ENCODE measurements around the gene CCDC175.

CCDC175 gene

GRCh38 chr14:59534361-59534987 lies 42.1 kb downstream of the CCDC175 start:
- no peaks in the 10 kb centered on the region for H3K9me3 ChIP-seq (ENCODE audit: low read depth, low read length)
- no peak overlapping the region for H3K27ac ChIP-seq
- no peak overlapping the region for H3K9ac ChIP-seq (ENCODE audit: insufficient read length)
- no peak for TF ChIP-seq EZH2 (IDR thresholded peaks at IDR 0.05)
- TF ChIP-seq FOXP2 (optimal IDR thresholded peaks at IDR 0.05; ENCODE audit: control extremely low read depth, extremely low read length, insufficient read depth), result no peak
- no peak for TF ChIP-seq POLR2AphosphoS5 (IDR thresholded peaks at IDR 0.05; ENCODE audit: borderline replicate concordance, low read depth, low read length)
- H3K4me3 ChIP-seq, result no peak overlapping the region
- no peaks in the 10 kb centered on the region for H3K36me3 ChIP-seq (ENCODE audit: insufficient read depth, low read length)
- no peak for DNase-seq (ENCODE audit: low read depth, low spot score)

GRCh38 chr14:59532419-59532818 lies 44.2 kb downstream of the CCDC175 start:
- H3K9me3 ChIP-seq (ENCODE audit: low read depth, low read length), result no peaks in the 10 kb centered on the region
- H3K36me3 ChIP-seq (ENCODE audit: insufficient read depth, low read length), result no peaks in the 10 kb centered on the region
- no peak overlapping the region for H3K9ac ChIP-seq (ENCODE audit: insufficient read length)
- no peak overlapping the region for H3K27ac ChIP-seq
- H3K4me3 ChIP-seq, result no peak overlapping the region
- DNase-seq (ENCODE audit: low read depth, low spot score), result no peak
- no peak for TF ChIP-seq POLR2AphosphoS5 (IDR thresholded peaks at IDR 0.05; ENCODE audit: borderline replicate concordance, low read depth, low read length)
- TF ChIP-seq EZH2 (IDR thresholded peaks at IDR 0.05), result no peak
- no peak for TF ChIP-seq FOXP2 (optimal IDR thresholded peaks at IDR 0.05; ENCODE audit: control extremely low read depth, extremely low read length, insufficient read depth)

GRCh38 chr14:59530349-59530748 lies 46.3 kb downstream of the CCDC175 start:
- Histone ChIP-seq H3K36me3 (ENCODE audit: insufficient read depth, low read length) (no peaks in the 10 kb centered on the region), H3K9ac (ENCODE audit: insufficient read length) (no peak overlapping the region), H3K27ac (no peak overlapping the region), H3K9me3 (ENCODE audit: low read depth, low read length) (no peaks in the 10 kb centered on the region), H3K4me3 (no peak overlapping the region)
- no peak for DNase-seq (ENCODE audit: low read depth, low spot score)
- TF ChIP-seq FOXP2 (optimal IDR thresholded peaks at IDR 0.05; ENCODE audit: control extremely low read depth, extremely low read length, insufficient read depth), result no peak
- TF ChIP-seq POLR2AphosphoS5 (IDR thresholded peaks at IDR 0.05; ENCODE audit: borderline replicate concordance, low read depth, low read length), result no peak
- TF ChIP-seq EZH2 (IDR thresholded peaks at IDR 0.05), result no peak

GRCh38 chr14:59529189-59529588 lies 47.4 kb downstream of the CCDC175 start:
- H3K36me3 ChIP-seq (ENCODE audit: insufficient read depth, low read length), result no peaks in the 10 kb centered on the region
- no peak overlapping the region for H3K4me3 ChIP-seq
- no peak for DNase-seq (ENCODE audit: low read depth, low spot score)

GRCh38 chr14:59520224-59520623 lies 56.4 kb downstream of the CCDC175 start:
- H3K9ac ChIP-seq (ENCODE audit: insufficient read length), result no peak overlapping the region

More at GRCh38 chr14:59529189-59529588, 47.4 kb downstream of the CCDC175 start:
- H3K9me3 ChIP-seq (ENCODE audit: low read depth, low read length), result no peaks in the 10 kb centered on the region
- H3K27ac ChIP-seq, result no peak overlapping the region
- TF ChIP-seq FOXP2 (optimal IDR thresholded peaks at IDR 0.05; ENCODE audit: control extremely low read depth, extremely low read length, insufficient read depth) (no peak), EZH2 (IDR thresholded peaks at IDR 0.05) (no peak), POLR2AphosphoS5 (IDR thresholded peaks at IDR 0.05; ENCODE audit: borderline replicate concordance, low read depth, low read length) (no peak)
- no peak overlapping the region for H3K9ac ChIP-seq (ENCODE audit: insufficient read length)

GRCh38 chr14:59511916-59512575 lies 64.6 kb downstream of the CCDC175 start:
- H3K9me3 ChIP-seq (ENCODE audit: low read depth, low read length), result no peaks in the 10 kb centered on the region
- no peaks in the 10 kb centered on the region for H3K36me3 ChIP-seq (ENCODE audit: insufficient read depth, low read length)
- no peak for DNase-seq (ENCODE audit: low read depth, low spot score)
- H3K9ac ChIP-seq (ENCODE audit: insufficient read length), result no peak overlapping the region
- no peak overlapping the region for H3K4me3 ChIP-seq
- no peak for TF ChIP-seq FOXP2 (optimal IDR thresholded peaks at IDR 0.05; ENCODE audit: control extremely low read depth, extremely low read length, insufficient read depth)
- no peak for TF ChIP-seq EZH2 (IDR thresholded peaks at IDR 0.05)
- no peak for TF ChIP-seq POLR2AphosphoS5 (IDR thresholded peaks at IDR 0.05; ENCODE audit: borderline replicate concordance, low read depth, low read length)
- H3K27ac ChIP-seq, result no peak overlapping the region

More at GRCh38 chr14:59520224-59520623, 56.4 kb downstream of the CCDC175 start:
- TF ChIP-seq POLR2AphosphoS5 (IDR thresholded peaks at IDR 0.05; ENCODE audit: borderline replicate concordance, low read depth, low read length) (no peak), FOXP2 (optimal IDR thresholded peaks at IDR 0.05; ENCODE audit: control extremely low read depth, extremely low read length, insufficient read depth) (no peak), EZH2 (IDR thresholded peaks at IDR 0.05) (no peak)
- Histone ChIP-seq H3K27ac (no peak overlapping the region), H3K4me3 (no peak overlapping the region), H3K9me3 (ENCODE audit: low read depth, low read length) (no peaks in the 10 kb centered on the region), H3K36me3 (ENCODE audit: insufficient read depth, low read length) (no peaks in the 10 kb centered on the region)
- no peak for DNase-seq (ENCODE audit: low read depth, low spot score)

GRCh38 chr14:59510966-59511365 lies 65.6 kb downstream of the CCDC175 start:
- Histone ChIP-seq H3K9me3 (ENCODE audit: low read depth, low read length) (no peaks in the 10 kb centered on the region), H3K9ac (ENCODE audit: insufficient read length) (no peak overlapping the region), H3K36me3 (ENCODE audit: insufficient read depth, low read length) (no peaks in the 10 kb centered on the region), H3K4me3 (no peak overlapping the region), H3K27ac (no peak overlapping the region)
- no peak for DNase-seq (ENCODE audit: low read depth, low spot score)
- TF ChIP-seq FOXP2 (optimal IDR thresholded peaks at IDR 0.05; ENCODE audit: control extremely low read depth, extremely low read length, insufficient read depth) (no peak), POLR2AphosphoS5 (IDR thresholded peaks at IDR 0.05; ENCODE audit: borderline replicate concordance, low read depth, low read length) (no peak), EZH2 (IDR thresholded peaks at IDR 0.05) (no peak)

GRCh38 chr14:59510001-59510400 lies 66.6 kb downstream of the CCDC175 start:
- no peak overlapping the region for H3K27ac ChIP-seq
- H3K4me3 ChIP-seq, result no peak overlapping the region
- TF ChIP-seq FOXP2 (optimal IDR thresholded peaks at IDR 0.05; ENCODE audit: control extremely low read depth, extremely low read length, insufficient read depth) (no peak), EZH2 (IDR thresholded peaks at IDR 0.05) (no peak), POLR2AphosphoS5 (IDR thresholded peaks at IDR 0.05; ENCODE audit: borderline replicate concordance, low read depth, low read length) (no peak)
- H3K9me3 ChIP-seq (ENCODE audit: low read depth, low read length), result no peaks in the 10 kb centered on the region
- no peak for DNase-seq (ENCODE audit: low read depth, low spot score)
- H3K36me3 ChIP-seq (ENCODE audit: insufficient read depth, low read length), result no peaks in the 10 kb centered on the region
- H3K9ac ChIP-seq (ENCODE audit: insufficient read length), result no peak overlapping the region
